Cardiac fibroblast (primary cell): ENCODE measurements around the gene C17orf50.

Source experiments
- DNase-seq, 2 donors: peaks; one replicate each; pipeline versions ENCODE4 v3.0.0 to v3.0.0-alpha.2; 2010; ENCODE audit warnings: low read depth in 2 of 2
- H3K4me3 ChIP-seq, 2 donors: replicated peaks in 1 of 2; 1 replicate in 1 of 2; 2 replicates in 1 of 2; pipeline ENCODE4 v1.5.1; 2011; ENCODE audit warnings: low read depth in 2 of 2, low read length in 2 of 2, mild to moderate bottlenecking in 2 of 2, moderate library complexity in 1 of 2
- CTCF ChIP-seq: IDR thresholded peaks from one replicate; pipeline ENCODE4 v1.5.1; 2011; ENCODE audit warnings: low read depth, mild to moderate bottlenecking, low read length, inconsistent platforms

C17orf50 gene

GRCh38 chr17:35731917-35732805 is 28.5 kb upstream of the C17orf50 start:
- TF ChIP-seq CTCF: no peak
- DNase-seq: no peak
- H3K4me3 ChIP-seq: peak overlapping the region; percentile 40 to 59

- TF ChIP-seq CTCF: no peak
- no peak for DNase-seq
- H3K4me3 ChIP-seq: peak overlapping the region in 1 of 2 donors; percentile 0
These were observed 27.9 kb upstream of the C17orf50 start for GRCh38 chr17:35732806-35733136.

- no peak for DNase-seq
- TF ChIP-seq CTCF: no peak
- no peak overlapping the region for H3K4me3 ChIP-seq
These were observed 27.3 kb upstream of the C17orf50 start for GRCh38 chr17:35733366-35733765.

- DNase-seq: no peak
- H3K4me3 ChIP-seq: no peak overlapping the region
- TF ChIP-seq CTCF: no peak
These were observed 26.3 kb upstream of the C17orf50 start for GRCh38 chr17:35734396-35734795.

- no peak for DNase-seq
- no peak overlapping the region for H3K4me3 ChIP-seq
- TF ChIP-seq CTCF: no peak
These were observed 25.5 kb upstream of the C17orf50 start for GRCh38 chr17:35735036-35735805.

GRCh38 chr17:35736236-35736635 is 24.5 kb upstream of the C17orf50 start:
- no peak for DNase-seq
- H3K4me3 ChIP-seq: no peak overlapping the region
- no peak for TF ChIP-seq CTCF
